Vagina (tissue), 2 donors: ENCODE data around the gene UBTD1.

Source experiments
- POLR2AphosphoS5 ChIP-seq, 2 donors: sonication (generic); formaldehyde crosslinking; IDR thresholded peaks; one replicate each; pipeline ENCODE4 v1.9.0; 2017; ENCODE audit warnings: antibody characterized with exemption in 2 of 2, mild to moderate bottlenecking in 2 of 2, low read depth in 1 of 2; ENCODE audit not compliant: insufficient read depth in 1 of 2
- TF ChIP-seq, protein P1 (sequence below), 3 experiments: fragments of 450-650 bp in 2 of 3; fragments of 200-600 bp in 1 of 3; sonication (generic) in 1 of 3; IDR thresholded peaks; one replicate each; pipeline ENCODE4 v1.5.1; 2017 to 2019; ENCODE audit warnings: antibody characterized with exemption in 3 of 3, mild to moderate bottlenecking in 2 of 3, moderate library complexity in 2 of 3

DNA sequence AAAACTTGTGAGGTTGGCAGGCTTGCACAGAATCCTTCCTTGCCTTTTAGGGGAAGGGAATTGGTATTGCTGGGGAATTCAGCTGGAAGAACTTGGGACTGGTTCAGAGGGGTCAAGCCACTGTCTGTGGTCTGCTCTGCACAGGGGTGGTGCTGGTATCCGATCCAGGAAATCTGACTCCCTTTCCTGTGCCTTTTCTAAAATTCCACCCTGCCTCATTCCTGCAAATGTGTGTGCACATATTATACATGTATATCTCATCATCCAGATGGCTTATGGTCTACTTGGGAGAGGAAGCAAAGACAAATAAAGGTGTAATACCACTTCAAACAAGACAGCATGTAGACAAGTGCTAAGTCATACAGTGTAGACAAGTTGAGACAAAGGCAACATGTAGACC is 14.3 kb downstream of the UBTD1 start:
- TF ChIP-seq, protein P1, sequence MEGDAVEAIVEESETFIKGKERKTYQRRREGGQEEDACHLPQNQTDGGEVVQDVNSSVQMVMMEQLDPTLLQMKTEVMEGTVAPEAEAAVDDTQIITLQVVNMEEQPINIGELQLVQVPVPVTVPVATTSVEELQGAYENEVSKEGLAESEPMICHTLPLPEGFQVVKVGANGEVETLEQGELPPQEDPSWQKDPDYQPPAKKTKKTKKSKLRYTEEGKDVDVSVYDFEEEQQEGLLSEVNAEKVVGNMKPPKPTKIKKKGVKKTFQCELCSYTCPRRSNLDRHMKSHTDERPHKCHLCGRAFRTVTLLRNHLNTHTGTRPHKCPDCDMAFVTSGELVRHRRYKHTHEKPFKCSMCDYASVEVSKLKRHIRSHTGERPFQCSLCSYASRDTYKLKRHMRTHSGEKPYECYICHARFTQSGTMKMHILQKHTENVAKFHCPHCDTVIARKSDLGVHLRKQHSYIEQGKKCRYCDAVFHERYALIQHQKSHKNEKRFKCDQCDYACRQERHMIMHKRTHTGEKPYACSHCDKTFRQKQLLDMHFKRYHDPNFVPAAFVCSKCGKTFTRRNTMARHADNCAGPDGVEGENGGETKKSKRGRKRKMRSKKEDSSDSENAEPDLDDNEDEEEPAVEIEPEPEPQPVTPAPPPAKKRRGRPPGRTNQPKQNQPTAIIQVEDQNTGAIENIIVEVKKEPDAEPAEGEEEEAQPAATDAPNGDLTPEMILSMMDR (IDR thresholded peaks at IDR 0.05), result no peak
- TF ChIP-seq POLR2AphosphoS5 (IDR thresholded peaks at IDR 0.05; ENCODE audit: insufficient read depth in 1 of 2, low read depth in 1 of 2), result no peak
